Spleen (tissue), 11 donors: Measurements from ENCODE around the gene SLC25A45. TPM values are rescaled to one million over a fixed set of nuclear protein-coding genes. Genes with fewer than 3 reads are reported as not detected.
A peak's percentile ranks its signal among the peaks of the same experiment; 100 is the strongest.

Experiments used
- DNase-seq: peaks from one replicate; pipeline ENCODE4 v3.0.0-alpha.2; 2020
- H3K27ac ChIP-seq, 8 donors: fragments of 200-600 bp; sonication (generic) in 7 of 8; 1 replicate in 4 of 8; 2 replicates in 4 of 8; pipeline versions ENCODE4 v1.5.0 to v1.8.0; 2016 to 2021; ENCODE audit warnings: inconsistent platforms in 4 of 8, mild to moderate bottlenecking in 4 of 8, moderate library complexity in 1 of 8
- H3K27me3 ChIP-seq, 7 donors: fragments of 200-600 bp; sonication (generic) in 6 of 7; replicated peaks in 1 of 7; 1 replicate in 4 of 7; 2 replicates in 3 of 7; pipeline versions ENCODE4 v1.5.0 to v1.8.0; 2016 to 2021; ENCODE audit warnings: inconsistent platforms in 3 of 7, mild to moderate bottlenecking in 1 of 7
- H3K36me3 ChIP-seq, 6 donors: fragments of 200-600 bp; sonication (generic) in 5 of 6; 1 replicate in 4 of 6; 2 replicates in 2 of 6; pipeline versions ENCODE4 v1.5.0 to v1.8.0; 2016 to 2021; ENCODE audit warnings: inconsistent platforms in 2 of 6
- H3K4me1 ChIP-seq, 6 donors: fragments of 200-600 bp; sonication (generic) in 5 of 6; 1 replicate in 3 of 6; 2 replicates in 3 of 6; pipeline versions ENCODE4 v1.5.0 to v1.8.0; 2016 to 2021; ENCODE audit warnings: inconsistent platforms in 3 of 6
- H3K4me3 ChIP-seq, 8 donors: fragments of 200-600 bp; sonication (generic) in 7 of 8; 1 replicate in 4 of 8; 2 replicates in 4 of 8; pipeline versions ENCODE4 v1.5.0 to v1.8.0; 2016 to 2021; ENCODE audit warnings: inconsistent platforms in 4 of 8, mild to moderate bottlenecking in 4 of 8, moderate library complexity in 2 of 8
- H3K9me3 ChIP-seq, 8 donors: fragments of 200-600 bp; sonication (generic) in 7 of 8; 1 replicate in 4 of 8; 2 replicates in 4 of 8; pipeline versions ENCODE4 v1.5.0 to v1.8.0; 2016 to 2021; ENCODE audit warnings: inconsistent platforms in 4 of 8
- POLR2A ChIP-seq, 3 donors: fragments of 450-650 bp; IDR thresholded peaks; one replicate each; pipeline ENCODE4 v1.5.1; 2017; ENCODE audit warnings: antibody characterized with exemption in 3 of 3, mild to moderate bottlenecking in 1 of 3
- POLR2AphosphoS5 ChIP-seq, 3 donors: sonication (generic); formaldehyde crosslinking; IDR thresholded peaks; one replicate each; pipeline ENCODE4 v1.5.1; 2017; ENCODE audit warnings: antibody characterized with exemption in 3 of 3
- WGBS, 5 donors: extraction: QIAGEN DNeasy Blood & Tissue Kit in 3 of 5; methylation state at CpG; one replicate each; pipeline versions ENCODE4 v1.1.5 to v1.1.7; 2013 to 2018; 5-methylcytosine and 5-hydroxymethylcytosine counted together
- intact Hi-C: fragments of 100-400 bp; cut with DNase I; formaldehyde crosslinking; loops from one replicate; pipeline ENCODE4 v1.15.0; 2023; ENCODE audit warnings: low total_unique reads
- polyA plus RNA-seq, 3 donors: library from polyadenylated mRNA; stranded (reverse); fragments of 200-250 nt; gene quantifications; one replicate each; pipeline ENCODE4 v1.2.1, GENCODE V29; 2013
- total RNA-seq, 7 donors: library from RNA; depleted of rRNA in 3 of 7; stranded (reverse); fragments of >200 nt in 3 of 7; fragmentation: NEBNext Ultra II Directional in 4 of 7; extraction: Animal tissue kit (Norgen Biotek cat#: 25700) in 4 of 7; gene quantifications; one replicate each; pipeline versions ENCODE4 v1.1.0 to v1.2.1, GENCODE V29; 2016 to 2021
- TF ChIP-seq, protein P1 (sequence below), 11 experiments: fragments of 200-600 bp in 7 of 11; fragments of 450-650 bp in 4 of 11; sonication (generic) in 4 of 11; IDR thresholded peaks in 8 of 11; conservative IDR thresholded peaks in 3 of 11; 1 replicate in 7 of 11; 2 replicates in 4 of 11; pipeline versions ENCODE4 v1.4.0 to v1.8.0; 2016 to 2021; ENCODE audit warnings: antibody characterized with exemption in 11 of 11, inconsistent platforms in 4 of 11, mild to moderate bottlenecking in 1 of 11
- donor health status: healthy with polysubstance abuse.
- donor health status: DM: no; HTN: no; CAD: no; lungs with moderate emphysema.
- donor health status: DM: no; HTN: no; CAD: no.
- donor health status: Bipolar disorder and iron deficiency.
- donor health status: healthy.
- donor health status: DM: no; HTN: no; CAD: no.
- donor health status: DM: yes; HTN: yes; CAD: no.

The SLC25A45 gene
- total and polyA plus RNA-seq, 10 donors, result 11.6 to 33.4 (median 24.9) TPM

DNA sequence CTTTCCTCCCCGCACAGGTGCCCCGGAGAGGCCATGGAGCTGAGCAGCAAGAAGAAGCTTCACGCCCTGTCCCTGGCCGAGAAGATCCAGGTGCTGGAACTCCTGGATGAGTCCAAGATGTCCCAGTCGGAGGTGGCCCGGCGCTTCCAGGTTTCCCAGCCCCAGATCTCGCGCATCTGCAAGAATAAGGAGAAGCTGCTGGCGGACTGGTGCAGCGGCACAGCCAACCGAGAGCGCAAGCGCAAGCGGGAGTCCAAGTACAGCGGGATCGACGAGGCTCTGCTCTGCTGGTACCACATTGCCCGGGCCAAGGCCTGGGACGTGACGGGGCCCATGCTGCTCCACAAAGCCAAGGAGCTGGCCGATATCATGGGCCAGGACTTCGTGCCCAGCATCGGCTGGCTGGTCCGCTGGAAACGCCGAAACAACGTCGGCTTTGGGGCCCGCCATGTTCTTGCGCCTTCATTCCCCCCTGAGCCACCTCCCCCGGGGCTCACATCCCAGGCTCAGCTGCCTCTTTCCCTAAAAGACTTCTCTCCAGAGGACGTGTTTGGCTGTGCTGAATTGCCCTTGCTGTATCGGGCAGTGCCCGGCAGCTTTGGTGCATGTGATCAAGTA is 26.6 kb downstream of the SLC25A45 start:
- H3K4me1 ChIP-seq, result peaks cover 14 to 31% (median 21%) of the 10 kb centered on the region in 6 donors
- peak overlapping the region in 1 of 8 donors; percentile 85 for H3K27ac ChIP-seq
- H3K27me3 ChIP-seq, result peaks cover 0 to 22% (median 0%) of the 10 kb centered on the region in 7 donors
- H3K4me3 ChIP-seq, result peak overlapping the region in 5 of 8 donors; percentile 74 to 91 (median 82)
- WGBS, 5 donors, result 53 to 73% (median 64%) methylated on average over 26 to 35 of the region's 35 CpGs
- peak; percentile 83 for DNase-seq
- intact Hi-C loops, result no loop called here
- H3K36me3 ChIP-seq, result peaks cover 0 to 20% (median 19%) of the 10 kb centered on the region in 6 donors
- no peak for TF ChIP-seq POLR2A (IDR thresholded peaks at IDR 0.05)
- TF ChIP-seq POLR2AphosphoS5 (IDR thresholded peaks at IDR 0.05), result peak in 1 of 3 donors; percentile 25
- TF ChIP-seq, protein P1, sequence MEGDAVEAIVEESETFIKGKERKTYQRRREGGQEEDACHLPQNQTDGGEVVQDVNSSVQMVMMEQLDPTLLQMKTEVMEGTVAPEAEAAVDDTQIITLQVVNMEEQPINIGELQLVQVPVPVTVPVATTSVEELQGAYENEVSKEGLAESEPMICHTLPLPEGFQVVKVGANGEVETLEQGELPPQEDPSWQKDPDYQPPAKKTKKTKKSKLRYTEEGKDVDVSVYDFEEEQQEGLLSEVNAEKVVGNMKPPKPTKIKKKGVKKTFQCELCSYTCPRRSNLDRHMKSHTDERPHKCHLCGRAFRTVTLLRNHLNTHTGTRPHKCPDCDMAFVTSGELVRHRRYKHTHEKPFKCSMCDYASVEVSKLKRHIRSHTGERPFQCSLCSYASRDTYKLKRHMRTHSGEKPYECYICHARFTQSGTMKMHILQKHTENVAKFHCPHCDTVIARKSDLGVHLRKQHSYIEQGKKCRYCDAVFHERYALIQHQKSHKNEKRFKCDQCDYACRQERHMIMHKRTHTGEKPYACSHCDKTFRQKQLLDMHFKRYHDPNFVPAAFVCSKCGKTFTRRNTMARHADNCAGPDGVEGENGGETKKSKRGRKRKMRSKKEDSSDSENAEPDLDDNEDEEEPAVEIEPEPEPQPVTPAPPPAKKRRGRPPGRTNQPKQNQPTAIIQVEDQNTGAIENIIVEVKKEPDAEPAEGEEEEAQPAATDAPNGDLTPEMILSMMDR (IDR thresholded peaks at IDR 0.05 in 8 of 11, conservative IDR thresholded peaks at IDR 0.05 in 3 of 11), result no peak
- H3K9me3 ChIP-seq, result no peaks in the 10 kb centered on the region

DNA sequence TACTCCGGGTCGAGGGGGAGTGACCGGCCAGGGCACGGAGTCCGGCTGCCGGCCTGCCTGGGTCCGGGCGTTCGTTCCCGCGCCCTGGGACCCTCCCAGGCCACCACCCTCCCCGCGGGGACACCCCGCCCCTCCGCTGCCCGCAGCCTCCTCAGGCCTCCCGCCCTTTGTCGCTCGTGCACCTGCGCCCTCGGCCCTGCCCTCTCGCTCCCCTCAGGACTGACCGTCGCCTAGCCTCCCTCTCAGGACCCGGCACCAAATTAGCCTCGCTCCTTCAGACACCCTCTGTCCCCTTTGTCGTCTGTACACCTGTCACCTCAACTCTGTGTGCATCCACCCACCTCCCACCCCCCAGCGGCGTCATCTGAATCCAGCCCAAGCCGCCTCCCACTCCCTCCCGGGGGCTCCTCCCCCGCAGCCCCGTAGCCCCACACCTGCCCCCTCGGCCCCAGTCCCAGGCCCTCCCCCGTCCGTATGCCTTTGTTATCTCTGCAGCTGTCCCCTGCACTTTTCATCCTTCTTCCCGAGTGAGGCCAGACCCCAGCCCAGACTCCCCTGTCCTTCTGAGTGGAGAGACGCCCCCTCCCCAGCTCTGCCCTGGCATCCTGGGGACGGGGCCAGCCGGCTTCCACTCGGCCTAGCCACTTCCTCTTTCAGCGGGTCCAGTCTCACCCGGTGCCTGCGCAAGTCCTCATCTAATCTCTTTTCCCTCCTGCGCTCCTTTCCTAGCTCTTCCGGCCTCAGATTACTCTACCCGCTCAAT is 27.3 kb downstream of the SLC25A45 start:
- Histone ChIP-seq H3K27me3 (peaks cover 0 to 22% (median 0%) of the 10 kb centered on the region in 7 donors), H3K36me3 (peaks cover 0 to 27% (median 26%) of the 10 kb centered on the region in 6 donors), H3K9me3 (no peaks in the 10 kb centered on the region), H3K27ac (peak overlapping the region; percentile 29 to 85 (median 79)), H3K4me1 (peaks cover 14 to 31% (median 21%) of the 10 kb centered on the region in 6 donors), H3K4me3 (peak overlapping the region; percentile 69 to 91 (median 80))
- no peak for TF ChIP-seq POLR2A (IDR thresholded peaks at IDR 0.05)
- TF ChIP-seq POLR2AphosphoS5 (IDR thresholded peaks at IDR 0.05), result peak in 1 of 3 donors; percentile 5
- intact Hi-C loops, result no loop called here
- 1 to 3% (median 1%) methylated on average over 31 to 47 of the region's 47 CpGs for WGBS, 5 donors
- peak; percentile 88 for DNase-seq

DNA sequence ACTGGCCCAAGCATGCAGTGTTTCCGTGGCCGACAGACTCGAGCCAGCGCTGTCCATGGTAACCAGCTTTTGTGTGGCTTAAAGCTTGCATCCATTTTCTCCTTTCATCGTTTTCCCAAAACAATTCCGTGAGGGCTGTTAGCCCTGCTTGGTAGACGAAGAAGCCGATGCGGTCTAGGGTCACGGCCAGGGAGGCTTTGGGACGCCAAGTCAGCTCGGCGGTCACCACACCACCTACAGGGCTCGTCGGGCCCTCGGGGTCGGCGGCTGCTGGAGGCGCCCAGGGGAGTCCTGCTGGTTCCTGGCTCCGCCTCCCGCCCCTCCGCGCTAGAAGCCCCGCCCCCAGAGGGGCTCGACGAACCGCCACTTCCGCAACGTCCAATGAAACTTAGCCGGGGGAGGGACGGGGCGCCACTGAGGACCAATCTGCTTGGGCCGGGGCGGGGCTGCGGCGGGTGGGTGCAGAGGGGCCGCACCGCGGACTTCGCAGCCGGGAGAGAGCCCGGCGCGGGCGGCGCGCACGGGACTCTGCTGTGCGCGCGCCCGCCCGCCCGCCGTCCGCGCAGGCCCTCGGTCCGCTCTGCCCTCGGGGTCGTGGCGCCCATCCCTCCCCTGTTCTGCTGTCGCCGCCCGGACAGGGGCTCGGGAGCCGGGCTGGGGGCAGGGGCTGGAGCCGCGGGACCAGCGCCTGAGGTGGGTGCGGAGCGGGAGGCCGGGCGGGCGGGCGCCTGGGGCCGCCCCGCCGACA is 28.0 kb downstream of the SLC25A45 start, which contains the start of gene TIGD3:
TIGD3 (plus strand) TSS at position 487 of the 748 bp plus-strand sequence. CDS start 1,058 bp downstream, outside the sequence.
- H3K4me3 ChIP-seq, result peak within 1 kb of the TSS; percentile 69 to 91 (median 80)
- H3K27ac ChIP-seq, result peak within 1 kb of the TSS; percentile 29 to 85 (median 79)
- intact Hi-C loops, result no loop called here
- peak; percentile 98 for DNase-seq
- TF ChIP-seq, protein P1 (IDR thresholded peaks at IDR 0.05 in 8 of 11, conservative IDR thresholded peaks at IDR 0.05 in 3 of 11), result peak in 2 of 11 experiments; percentile 13
- TF ChIP-seq POLR2A (IDR thresholded peaks at IDR 0.05) (peak in 1 of 3 donors; percentile 65), POLR2AphosphoS5 (IDR thresholded peaks at IDR 0.05) (peak; percentile 71 to 87 (median 79))
- H3K27me3 ChIP-seq, result peaks cover 0 to 22% (median 0%) of the 10 kb centered on the region in 7 donors
- H3K4me1 ChIP-seq, result peaks cover 14 to 31% (median 21%) of the 10 kb centered on the region in 6 donors
- no peaks in the 10 kb centered on the region for H3K9me3 ChIP-seq
- WGBS, 5 donors, result 0 to 1% (median 0%) methylated on average over 22 to 79 of the region's 79 CpGs
- peaks cover 0 to 35% (median 33%) of the 10 kb centered on the region in 6 donors for H3K36me3 ChIP-seq

DNA sequence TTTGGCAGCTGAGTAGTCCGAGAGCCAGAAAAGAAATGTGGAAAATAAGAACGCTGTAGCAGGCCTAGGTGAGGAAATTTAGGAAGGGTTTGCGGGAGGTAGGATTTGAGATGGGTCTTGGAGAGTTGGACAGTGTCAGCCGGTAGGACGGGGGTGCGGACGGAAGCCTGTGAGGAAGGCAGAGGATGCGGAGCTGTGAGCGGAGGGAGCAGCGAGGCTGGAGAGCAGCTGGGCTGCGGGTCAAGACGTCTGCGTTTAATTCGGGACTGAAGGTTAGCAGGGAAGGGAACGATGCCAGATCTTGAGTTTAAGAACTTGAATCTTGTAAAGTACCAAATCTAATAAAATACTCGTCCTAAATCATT is 28.6 kb downstream of the SLC25A45 start:
- H3K27me3 ChIP-seq, result peaks cover 0 to 22% (median 0%) of the 10 kb centered on the region in 7 donors
- WGBS, 5 donors, result 42 to 56% (median 49%) methylated on average over 16 of the region's 16 CpGs
- H3K27ac ChIP-seq, result peak overlapping the region in 6 of 8 donors; percentile 17 to 85 (median 82)
- no peak for DNase-seq
- intact Hi-C loops, result no loop called here
- H3K4me3 ChIP-seq, result peak overlapping the region; percentile 37 to 91 (median 78)
- H3K36me3 ChIP-seq, result peaks cover 0 to 40% (median 39%) of the 10 kb centered on the region in 6 donors
- H3K9me3 ChIP-seq, result no peaks in the 10 kb centered on the region
- H3K4me1 ChIP-seq, result peaks cover 14 to 31% (median 21%) of the 10 kb centered on the region in 6 donors
- TF ChIP-seq POLR2AphosphoS5 (IDR thresholded peaks at IDR 0.05), result no peak
- no peak for TF ChIP-seq POLR2A (IDR thresholded peaks at IDR 0.05)
- TF ChIP-seq, protein P1 (IDR thresholded peaks at IDR 0.05 in 8 of 11, conservative IDR thresholded peaks at IDR 0.05 in 3 of 11), result no peak
